ENCODE data around the gene RBMS3. TPM values are rescaled to one million over a fixed set of nuclear protein-coding genes. Genes with fewer than 3 reads are reported as not detected.

Gene RBMS3
- total RNA-seq, 4 donors from 2014 or later: 51.5 to 76.0 (median 66.6) TPM

DNA sequence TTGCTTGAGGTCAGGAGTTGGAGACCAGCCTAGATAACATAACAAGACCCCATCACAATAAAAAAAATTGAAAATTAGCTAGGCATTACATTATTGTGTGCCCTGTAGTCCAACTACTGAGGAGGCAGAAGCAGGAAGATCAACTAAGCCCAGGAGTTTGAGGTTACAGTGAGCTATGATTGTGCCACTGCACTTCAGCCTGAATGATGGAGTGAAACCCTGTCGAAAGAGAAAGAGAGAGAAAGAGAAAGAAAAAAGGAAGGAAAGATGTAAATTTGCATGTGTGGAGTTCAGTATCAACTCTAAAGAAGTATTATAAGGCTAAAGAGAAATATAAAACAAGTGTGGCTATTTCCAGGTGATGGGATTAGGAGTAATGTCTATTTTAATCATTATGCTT lies 661.4 kb downstream of the RBMS3 start:
- H3K9me3 ChIP-seq: no peaks in the 10 kb centered on the region
- H3K4me3 ChIP-seq: no peak overlapping the region
- 75 to 91% methylated on average over 1 of the region's 1 CpG for WGBS, 2 donors (ENCODE audit: low coverage in 1 of 2)
- peaks cover 0 to 10% (median 0%) of the 10 kb centered on the region in 3 donors for H3K4me1 ChIP-seq
- no peaks in the 10 kb centered on the region for H3K27me3 ChIP-seq
- TF ChIP-seq POLR2AphosphoS5 (IDR thresholded peaks at IDR 0.05) (no peak), EP300 (IDR thresholded peaks at IDR 0.05) (no peak), CTCF (IDR thresholded peaks at IDR 0.05) (no peak), POLR2A (IDR thresholded peaks at IDR 0.05) (no peak)
- no peak overlapping the region for H3K27ac ChIP-seq
- H3K36me3 ChIP-seq: no peaks in the 10 kb centered on the region
- no peak for ATAC-seq

DNA sequence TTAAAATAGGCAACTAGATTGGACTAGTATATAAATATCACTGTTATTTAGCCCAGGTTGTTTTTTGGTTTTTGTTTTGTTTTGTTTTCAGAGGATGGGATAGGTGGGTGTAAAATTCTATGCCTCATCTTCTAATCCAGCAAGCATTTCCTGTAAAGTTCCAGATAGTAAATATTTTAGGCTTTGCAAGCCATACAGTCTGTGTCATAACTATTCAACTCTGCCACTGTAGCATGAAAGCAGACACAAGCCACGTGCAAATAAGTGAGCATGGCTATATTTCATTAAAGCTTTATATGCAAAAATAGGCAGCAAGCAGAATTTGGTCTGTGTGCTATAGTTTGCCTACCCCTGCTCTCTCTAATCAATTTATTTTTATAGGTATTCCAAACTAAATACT lies 668.3 kb downstream of the RBMS3 start:
- H3K36me3 ChIP-seq: no peaks in the 10 kb centered on the region
- ATAC-seq: no peak
- H3K4me3 ChIP-seq: no peak overlapping the region
- H3K4me1 ChIP-seq: no peaks in the 10 kb centered on the region
- 50% methylated on average over 1 of the region's 1 CpG; no CpG with 5 or more reads in 1 of the 2 donors for WGBS, 2 donors (ENCODE audit: low coverage in 1 of 2)
- H3K9me3 ChIP-seq: no peaks in the 10 kb centered on the region
- H3K27me3 ChIP-seq: no peaks in the 10 kb centered on the region
- TF ChIP-seq POLR2A (IDR thresholded peaks at IDR 0.05) (no peak), CTCF (IDR thresholded peaks at IDR 0.05) (no peak), EP300 (IDR thresholded peaks at IDR 0.05) (no peak), POLR2AphosphoS5 (IDR thresholded peaks at IDR 0.05) (no peak)
- H3K27ac ChIP-seq: no peak overlapping the region

GRCh38 chr3:29949940-29950616 lies 669.2 kb downstream of the RBMS3 start:
- WGBS, 2 donors (ENCODE audit: low coverage in 1 of 2): 76% methylated on average over 6 to 10 of the region's 11 CpGs
- Histone ChIP-seq H3K27ac (no peak overlapping the region), H3K4me1 (no peaks in the 10 kb centered on the region), H3K4me3 (no peak overlapping the region), H3K9me3 (no peaks in the 10 kb centered on the region), H3K27me3 (no peaks in the 10 kb centered on the region), H3K36me3 (no peaks in the 10 kb centered on the region)
- ATAC-seq: no peak
- TF ChIP-seq POLR2A (IDR thresholded peaks at IDR 0.05) (no peak), CTCF (IDR thresholded peaks at IDR 0.05) (no peak), EP300 (IDR thresholded peaks at IDR 0.05) (no peak), POLR2AphosphoS5 (IDR thresholded peaks at IDR 0.05) (no peak)

DNA sequence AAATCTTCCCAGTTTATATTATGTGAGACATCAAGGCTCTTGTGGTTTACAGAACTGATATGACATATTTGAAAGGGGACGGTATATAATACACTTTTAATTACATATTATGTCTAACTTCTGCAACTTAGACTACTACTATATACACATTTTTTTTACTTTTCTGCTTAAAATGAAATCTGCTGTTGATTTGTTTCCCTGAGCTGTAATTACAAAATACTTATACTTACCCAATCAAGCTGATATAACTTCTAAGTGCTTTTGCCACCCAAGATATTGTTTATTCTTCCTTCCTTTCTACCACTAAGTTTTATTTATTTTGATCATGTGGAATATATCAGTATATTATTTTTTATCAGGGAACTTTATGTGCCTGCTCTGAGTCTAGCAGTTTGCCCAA lies 671.6 kb downstream of the RBMS3 start:
- TF ChIP-seq POLR2A (IDR thresholded peaks at IDR 0.05): no peak
- no peak for TF ChIP-seq EP300 (IDR thresholded peaks at IDR 0.05)
- TF ChIP-seq CTCF (IDR thresholded peaks at IDR 0.05): no peak
- TF ChIP-seq POLR2AphosphoS5 (IDR thresholded peaks at IDR 0.05): no peak
- no peaks in the 10 kb centered on the region for H3K9me3 ChIP-seq
- WGBS, 2 donors (ENCODE audit: low coverage in 1 of 2): 13 to 52% methylated on average over 1 of the region's 1 CpG
- H3K27ac ChIP-seq: no peak overlapping the region
- H3K4me1 ChIP-seq: peaks cover 0 to 7% (median 0%) of the 10 kb centered on the region in 3 donors
- no peaks in the 10 kb centered on the region for H3K27me3 ChIP-seq
- ATAC-seq: no peak
- H3K36me3 ChIP-seq: no peaks in the 10 kb centered on the region
- H3K4me3 ChIP-seq: no peak overlapping the region

DNA sequence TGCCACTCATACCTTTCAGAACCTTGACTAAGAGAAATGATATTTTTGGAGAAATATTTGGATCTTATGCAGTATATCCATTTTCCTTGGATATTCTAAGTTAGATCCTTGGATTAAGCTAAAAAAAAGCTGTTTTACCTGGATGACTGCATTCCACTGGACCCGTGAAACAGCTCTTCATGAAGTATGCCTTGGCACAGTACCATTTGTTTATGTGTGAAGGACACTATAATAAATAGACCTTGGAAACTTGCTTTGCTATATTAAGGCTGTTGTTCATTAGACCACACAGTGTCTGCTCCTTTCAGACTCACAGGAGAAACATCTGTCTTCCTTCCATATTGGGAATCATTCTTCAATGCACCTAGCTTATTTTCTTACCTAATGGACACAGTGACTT lies 674.5 kb downstream of the RBMS3 start:
- TF ChIP-seq EP300 (IDR thresholded peaks at IDR 0.05) (no peak), POLR2A (IDR thresholded peaks at IDR 0.05) (no peak), CTCF (IDR thresholded peaks at IDR 0.05) (no peak), POLR2AphosphoS5 (IDR thresholded peaks at IDR 0.05) (no peak)
- no peak overlapping the region for H3K4me3 ChIP-seq
- 27 to 44% methylated on average over 1 of the region's 1 CpG for WGBS, 2 donors (ENCODE audit: low coverage in 1 of 2)
- peaks cover 0 to 12% of the 10 kb centered on the region in 2 donors for H3K36me3 ChIP-seq
- H3K27me3 ChIP-seq: no peaks in the 10 kb centered on the region
- no peak for ATAC-seq
- no peaks in the 10 kb centered on the region for H3K9me3 ChIP-seq
- H3K4me1 ChIP-seq: peaks cover 0 to 7% (median 0%) of the 10 kb centered on the region in 3 donors
- H3K27ac ChIP-seq: no peak overlapping the region
